MM.1S (cell line): Measurements from ENCODE around the gene UGGT2.

ENCODE experiments used
- DNase-seq: peaks from one replicate; pipeline ENCODE4 v3.0.0-alpha.2; 2015
- H2AFZ ChIP-seq: fragments of 300-600 bp; sonication (generic); 2 replicates; pipeline ENCODE4 v1.6.0; 2016; ENCODE audit warnings: antibody characterized with exemption, low read length
- H3F3A ChIP-seq: fragments of 300-600 bp; sonication (generic); 2 replicates; pipeline ENCODE4 v1.6.1; 2016; ENCODE audit warnings: mild to moderate bottlenecking, antibody characterized with exemption, low read length, moderate library complexity, mixed read lengths; ENCODE audit not compliant: insufficient read depth
- H3K27ac ChIP-seq: fragments of 300-600 bp; sonication (generic); 2 replicates; pipeline ENCODE4 v1.5.1; 2016; ENCODE audit warnings: mild to moderate bottlenecking, low read length
- H3K27me3 ChIP-seq: fragments of 300-600 bp; sonication (generic); replicated peaks from 2 replicates; pipeline ENCODE4 v1.6.0; 2016; ENCODE audit warnings: low read length; ENCODE audit not compliant: insufficient read depth
- H3K36me3 ChIP-seq: fragments of 300-600 bp; sonication (generic); replicated peaks from 2 replicates; pipeline ENCODE4 v1.6.1; 2016; ENCODE audit warnings: mild to moderate bottlenecking, low read length, mixed read lengths; ENCODE audit not compliant: insufficient read depth
- H3K4me1 ChIP-seq: fragments of 300-600 bp; sonication (generic); 2 replicates; pipeline ENCODE4 v1.6.1; 2016; ENCODE audit warnings: low read length, mixed read lengths
- H3K4me2 ChIP-seq: fragments of 300-600 bp; sonication (generic); 2 replicates; pipeline ENCODE4 v1.6.0; 2016; ENCODE audit warnings: low read depth, low read length
- H3K4me3 ChIP-seq: fragments of 300-600 bp; sonication (generic); 2 replicates; pipeline ENCODE4 v1.5.1; 2016; ENCODE audit warnings: low read length, mixed read lengths
- H3K79me2 ChIP-seq: fragments of 300-600 bp; sonication (generic); 2 replicates; pipeline ENCODE4 v1.6.1; 2016; ENCODE audit warnings: mixed run types, low read length, mixed read lengths
- H3K9ac ChIP-seq: fragments of 300-600 bp; sonication (generic); 2 replicates; pipeline ENCODE4 v1.6.1; 2016; ENCODE audit warnings: low read length, mixed read lengths
- H3K9me2 ChIP-seq: fragments of 300-600 bp; sonication (generic); replicated peaks from 2 replicates; pipeline ENCODE4 v1.6.1; 2016; ENCODE audit warnings: mild to moderate bottlenecking, low read length, mixed read lengths; ENCODE audit not compliant: insufficient read depth
- H3K9me3 ChIP-seq: fragments of 300-600 bp; sonication (generic); replicated peaks from 2 replicates; pipeline ENCODE4 v1.6.1; 2016; ENCODE audit warnings: mild to moderate bottlenecking, low read length, mixed read lengths; ENCODE audit not compliant: insufficient read depth
- H4K20me1 ChIP-seq: fragments of 300-600 bp; sonication (generic); 2 replicates; pipeline ENCODE4 v1.6.1; 2016; ENCODE audit warnings: mild to moderate bottlenecking, low read length, moderate library complexity, mixed read lengths; ENCODE audit not compliant: insufficient read depth
- EZH2 ChIP-seq: fragments of 300-600 bp; sonication (generic); optimal IDR thresholded peaks from 2 replicates; pipeline ENCODE3; 2017; ENCODE audit warnings: low read depth, mild to moderate bottlenecking, antibody characterized with exemption, low read length, mixed read lengths
- EZH2phosphoT487 ChIP-seq: fragments of 300-600 bp; sonication (generic); IDR thresholded peaks from 2 replicates; pipeline ENCODE4 v1.6.1; 2018; ENCODE audit warnings: antibody characterized with exemption, low read length
- TF ChIP-seq, protein P1 (sequence below): fragments of 300-600 bp; sonication (generic); IDR thresholded peaks from 2 replicates; pipeline ENCODE4 v1.5.1; 2016; ENCODE audit warnings: antibody characterized with exemption, low read length, mixed read lengths

UGGT2 gene

DNA sequence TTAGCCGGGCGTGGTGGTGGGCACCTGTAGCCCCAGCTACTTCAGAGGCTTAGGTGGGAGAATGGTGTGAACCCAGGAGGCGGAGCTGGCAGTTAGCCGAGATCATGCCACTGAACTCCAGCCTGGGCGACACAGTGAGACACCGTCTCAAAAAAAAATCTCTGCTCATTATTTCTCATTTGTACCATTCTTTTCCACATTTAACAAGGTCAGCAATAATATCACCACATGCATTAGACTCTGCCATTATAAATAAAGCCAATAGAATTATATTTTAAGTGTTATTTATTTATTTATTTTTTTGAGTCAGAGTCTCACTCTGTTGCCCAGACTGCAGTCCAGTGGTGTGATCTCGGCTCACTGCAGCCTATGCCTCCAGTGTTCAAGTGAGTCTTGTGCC, 24.2 kb downstream of the UGGT2 start:
- Histone ChIP-seq H4K20me1 (no peaks in the 10 kb centered on the region), H3K4me3 (no peak overlapping the region), H3K9ac (no peak overlapping the region), H3K79me2 (peaks cover 9% of the 10 kb centered on the region), H3K36me3 (no peaks in the 10 kb centered on the region), H3K9me2 (no peaks in the 10 kb centered on the region), H2AFZ (no peak overlapping the region), H3K4me1 (no peaks in the 10 kb centered on the region), H3K27me3 (no peaks in the 10 kb centered on the region), H3K4me2 (no peak overlapping the region), H3K27ac (no peak overlapping the region), H3K9me3 (no peaks in the 10 kb centered on the region), H3F3A (no peaks in the 10 kb centered on the region)
- DNase-seq, result no peak
- no peak for TF ChIP-seq EZH2
- TF ChIP-seq, protein P1, sequence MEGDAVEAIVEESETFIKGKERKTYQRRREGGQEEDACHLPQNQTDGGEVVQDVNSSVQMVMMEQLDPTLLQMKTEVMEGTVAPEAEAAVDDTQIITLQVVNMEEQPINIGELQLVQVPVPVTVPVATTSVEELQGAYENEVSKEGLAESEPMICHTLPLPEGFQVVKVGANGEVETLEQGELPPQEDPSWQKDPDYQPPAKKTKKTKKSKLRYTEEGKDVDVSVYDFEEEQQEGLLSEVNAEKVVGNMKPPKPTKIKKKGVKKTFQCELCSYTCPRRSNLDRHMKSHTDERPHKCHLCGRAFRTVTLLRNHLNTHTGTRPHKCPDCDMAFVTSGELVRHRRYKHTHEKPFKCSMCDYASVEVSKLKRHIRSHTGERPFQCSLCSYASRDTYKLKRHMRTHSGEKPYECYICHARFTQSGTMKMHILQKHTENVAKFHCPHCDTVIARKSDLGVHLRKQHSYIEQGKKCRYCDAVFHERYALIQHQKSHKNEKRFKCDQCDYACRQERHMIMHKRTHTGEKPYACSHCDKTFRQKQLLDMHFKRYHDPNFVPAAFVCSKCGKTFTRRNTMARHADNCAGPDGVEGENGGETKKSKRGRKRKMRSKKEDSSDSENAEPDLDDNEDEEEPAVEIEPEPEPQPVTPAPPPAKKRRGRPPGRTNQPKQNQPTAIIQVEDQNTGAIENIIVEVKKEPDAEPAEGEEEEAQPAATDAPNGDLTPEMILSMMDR, result no peak

DNA sequence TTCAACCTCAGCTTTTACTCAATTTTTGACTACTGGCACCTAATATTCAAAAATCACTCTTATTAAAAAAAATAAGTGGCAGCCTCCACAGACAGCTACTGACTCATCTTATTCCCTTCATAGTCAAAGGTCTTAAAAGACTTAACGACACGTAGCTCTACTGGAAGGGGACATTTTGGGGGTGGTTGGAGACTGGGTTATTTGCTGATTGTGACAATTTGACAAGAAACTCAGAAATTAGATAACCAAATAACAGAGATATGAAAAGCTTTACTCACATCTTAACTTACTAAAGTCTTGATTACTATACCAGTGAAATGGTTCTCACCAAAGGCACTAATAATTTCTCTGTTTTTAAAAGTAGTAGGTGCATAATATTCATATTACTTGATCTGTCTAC, 25.7 kb downstream of the UGGT2 start:
- TF ChIP-seq EZH2phosphoT487, result no peak
- TF ChIP-seq EZH2, result no peak
- TF ChIP-seq, protein P1, result no peak
- no peak for DNase-seq
- H3K9me3 ChIP-seq, result no peaks in the 10 kb centered on the region
- H3F3A ChIP-seq, result no peaks in the 10 kb centered on the region
- no peak overlapping the region for H3K9ac ChIP-seq
- no peaks in the 10 kb centered on the region for H3K27me3 ChIP-seq
- no peak overlapping the region for H3K4me3 ChIP-seq
- H3K36me3 ChIP-seq, result no peaks in the 10 kb centered on the region
- no peaks in the 10 kb centered on the region for H3K9me2 ChIP-seq
- H3K4me2 ChIP-seq, result no peak overlapping the region
- H4K20me1 ChIP-seq, result no peaks in the 10 kb centered on the region
- H2AFZ ChIP-seq, result no peak overlapping the region
- H3K27ac ChIP-seq, result no peak overlapping the region
- no peaks in the 10 kb centered on the region for H3K4me1 ChIP-seq
- no peaks in the 10 kb centered on the region for H3K79me2 ChIP-seq

DNA sequence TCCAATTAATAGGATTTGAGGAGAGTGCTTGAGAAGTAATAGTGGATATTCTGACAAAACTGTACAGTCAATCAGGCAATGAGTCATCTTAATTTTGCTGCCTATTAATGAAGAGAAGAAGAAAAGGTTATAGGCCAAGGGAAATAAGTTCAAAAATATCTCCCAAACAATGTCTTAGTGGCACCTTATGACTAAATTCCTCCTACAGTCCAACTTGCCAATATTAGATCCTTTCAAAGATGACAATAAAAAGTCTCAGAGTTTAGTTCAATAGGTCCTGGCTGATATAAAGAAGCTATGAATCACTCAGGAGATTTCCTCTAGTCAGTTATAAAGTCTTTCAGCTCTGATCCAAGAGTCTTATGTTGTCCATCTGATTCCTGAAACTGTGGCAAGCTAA, 27.9 kb downstream of the UGGT2 start:
- Histone ChIP-seq H3K4me2 (no peak overlapping the region), H3K27ac (no peak overlapping the region), H4K20me1 (no peaks in the 10 kb centered on the region), H3K36me3 (no peaks in the 10 kb centered on the region), H3K4me3 (no peak overlapping the region), H3K79me2 (no peaks in the 10 kb centered on the region), H3F3A (no peaks in the 10 kb centered on the region), H3K9me2 (no peaks in the 10 kb centered on the region), H3K9me3 (no peaks in the 10 kb centered on the region), H2AFZ (no peak overlapping the region), H3K27me3 (no peaks in the 10 kb centered on the region), H3K4me1 (no peaks in the 10 kb centered on the region), H3K9ac (no peak overlapping the region)
- DNase-seq, result no peak
- TF ChIP-seq EZH2phosphoT487, result no peak
- TF ChIP-seq, protein P1, result no peak
- TF ChIP-seq EZH2, result no peak
